ENCODE measurements around the gene KRAS.

DNA sequence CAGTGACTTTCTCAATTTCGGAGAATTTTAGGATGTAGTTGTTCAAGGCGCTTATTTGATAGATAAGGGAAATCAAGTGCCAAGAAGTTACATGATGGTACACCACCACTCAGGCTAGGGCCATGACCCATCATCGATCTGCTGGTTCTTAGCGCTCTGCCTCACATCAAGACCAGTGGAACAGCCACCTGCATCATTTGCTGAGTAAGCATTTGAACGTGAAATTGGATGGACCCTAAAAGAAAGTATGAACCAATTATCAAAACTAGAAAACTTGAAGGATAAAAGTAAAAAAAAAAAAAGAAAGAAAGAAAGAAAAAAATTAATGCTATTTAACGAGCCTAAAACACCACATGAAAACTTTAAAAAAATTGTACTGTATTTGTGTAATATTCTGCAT is 27.5 kb upstream of the KRAS start:
- TF ChIP-seq, protein P1, sequence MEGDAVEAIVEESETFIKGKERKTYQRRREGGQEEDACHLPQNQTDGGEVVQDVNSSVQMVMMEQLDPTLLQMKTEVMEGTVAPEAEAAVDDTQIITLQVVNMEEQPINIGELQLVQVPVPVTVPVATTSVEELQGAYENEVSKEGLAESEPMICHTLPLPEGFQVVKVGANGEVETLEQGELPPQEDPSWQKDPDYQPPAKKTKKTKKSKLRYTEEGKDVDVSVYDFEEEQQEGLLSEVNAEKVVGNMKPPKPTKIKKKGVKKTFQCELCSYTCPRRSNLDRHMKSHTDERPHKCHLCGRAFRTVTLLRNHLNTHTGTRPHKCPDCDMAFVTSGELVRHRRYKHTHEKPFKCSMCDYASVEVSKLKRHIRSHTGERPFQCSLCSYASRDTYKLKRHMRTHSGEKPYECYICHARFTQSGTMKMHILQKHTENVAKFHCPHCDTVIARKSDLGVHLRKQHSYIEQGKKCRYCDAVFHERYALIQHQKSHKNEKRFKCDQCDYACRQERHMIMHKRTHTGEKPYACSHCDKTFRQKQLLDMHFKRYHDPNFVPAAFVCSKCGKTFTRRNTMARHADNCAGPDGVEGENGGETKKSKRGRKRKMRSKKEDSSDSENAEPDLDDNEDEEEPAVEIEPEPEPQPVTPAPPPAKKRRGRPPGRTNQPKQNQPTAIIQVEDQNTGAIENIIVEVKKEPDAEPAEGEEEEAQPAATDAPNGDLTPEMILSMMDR (IDR thresholded peaks at IDR 0.05): no peak
- no peak for TF ChIP-seq ZFX (IDR thresholded peaks at IDR 0.05; ENCODE audit: borderline replicate concordance)
